Stimulated activated effector memory CD8-positive, alpha-beta T cell treated with anti-CD3 and anti-CD28 coated beads, Interleukin-12 subunit alpha, Interleukin-12 subunit beta, amount 100 ng/mL, for 72 hours (primary cell): Measurements from ENCODE around the gene ZNF146.
A peak's percentile ranks its signal among the peaks of the same experiment; 100 is the strongest.
"Not testable (repeated sequence)": the region's sequence is repeated elsewhere in the genome, so short reads cannot be mapped to it uniquely, and the experiment has no call there.

Experiments
- ATAC-seq: fragments of 150-1000 bp; cut with Tn5 transposase; 2 replicates; pipeline ENCODE4 v1.10.0; 2021
- DNase-seq, 2 donors: peaks; one replicate each; pipeline ENCODE4 v3.0.0; 2021 to 2022; ENCODE audit warnings: low spot score in 2 of 2
- H3K27ac Mint-ChIP-seq: one replicate; pipeline ENCODE4 v1.8.0; 2022; ENCODE audit warnings: mild to moderate bottlenecking, mixed read lengths
- H3K36me3 Mint-ChIP-seq: one replicate; pipeline ENCODE4 v1.8.0; 2022; ENCODE audit warnings: mild to moderate bottlenecking, mixed read lengths
- H3K4me1 Mint-ChIP-seq: one replicate; pipeline ENCODE4 v1.8.0; 2022; ENCODE audit warnings: mixed read lengths
- H3K4me3 Mint-ChIP-seq: one replicate; pipeline ENCODE4 v1.8.0; 2022; ENCODE audit warnings: mild to moderate bottlenecking, mixed read lengths
- H3K9me3 Mint-ChIP-seq: one replicate; pipeline ENCODE4 v1.8.0; 2022; ENCODE audit warnings: mixed read lengths

ZNF146 gene

GRCh38 chr19:36212895-36213294, 2.0 kb upstream of the ZNF146 start:
- Mint-ChIP-seq H3K9me3 (no peaks in the 10 kb centered on the region), H3K4me3 (no peak overlapping the region), H3K4me1 (peaks cover 8% of the 10 kb centered on the region), H3K27ac (peak overlapping the region; percentile 30), H3K36me3 (peaks cover 18% of the 10 kb centered on the region)
- ATAC-seq (no peak), DNase-seq (no peak)

DNA sequence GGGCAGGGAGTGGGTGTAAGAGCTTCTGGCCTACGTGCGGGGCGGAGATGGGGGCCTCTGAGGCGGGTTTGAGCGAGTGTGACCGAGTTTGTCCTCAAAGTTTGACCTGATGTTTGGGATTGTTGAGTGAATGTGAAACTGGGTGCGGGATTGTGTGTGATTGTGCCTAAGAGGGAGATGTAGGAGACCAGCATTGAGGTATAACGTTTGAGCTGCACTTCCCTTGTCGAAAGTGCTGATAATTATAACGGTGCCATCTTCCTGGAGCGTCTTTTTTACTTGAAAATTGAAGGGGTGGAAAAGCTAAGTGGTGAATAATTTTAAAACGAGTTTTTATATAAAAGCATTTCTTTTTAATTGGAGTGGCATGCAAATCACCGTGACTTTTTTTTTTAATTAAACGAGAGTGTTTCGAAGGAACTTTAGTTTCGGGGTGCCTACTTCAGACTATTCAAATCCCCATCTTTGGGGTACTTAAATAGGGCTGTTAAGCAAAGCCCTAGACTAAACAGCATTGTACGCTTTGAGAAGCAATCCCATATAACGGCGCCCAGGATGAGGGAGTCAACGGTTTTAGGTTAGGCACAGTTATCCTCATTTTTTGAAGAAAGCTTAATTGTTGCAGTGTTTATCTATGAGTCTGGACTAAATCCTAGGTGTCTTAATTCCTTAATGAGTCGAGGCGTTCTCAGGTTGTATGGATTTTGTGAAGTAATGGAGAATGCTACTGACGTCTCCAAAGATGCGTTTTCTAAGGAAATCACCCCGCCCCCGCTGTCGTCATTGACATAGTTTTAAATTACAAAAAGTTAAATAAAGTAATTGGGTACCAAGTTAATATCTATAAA, 594 bp downstream of the ZNF146 start:
- Mint-ChIP-seq H3K4me3 (no peak overlapping the region), H3K36me3 (peaks cover 44% of the 10 kb centered on the region), H3K4me1 (peaks cover 16% of the 10 kb centered on the region), H3K9me3 (no peaks in the 10 kb centered on the region), H3K27ac (no peak overlapping the region)
- no peak for ATAC-seq
- no peak for DNase-seq

DNA sequence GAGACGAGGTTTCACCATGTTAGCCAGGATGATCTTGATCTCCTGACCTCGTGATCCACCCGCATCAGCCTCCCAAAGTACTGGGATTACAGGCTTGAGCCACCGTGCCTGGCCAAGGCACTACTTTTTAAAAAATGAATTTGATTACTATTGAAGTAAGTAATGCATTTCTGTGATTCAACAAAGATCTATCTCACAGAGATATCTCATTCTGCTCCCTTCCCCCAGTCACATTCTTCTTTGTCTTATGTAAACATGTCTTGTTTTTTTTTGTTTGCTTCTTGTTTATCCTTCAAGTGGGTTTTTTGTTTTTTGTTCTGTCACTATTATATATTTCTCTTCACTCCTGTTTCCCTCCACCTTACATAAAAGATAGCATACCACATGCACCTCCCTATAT, 6.6 kb downstream of the ZNF146 start:
- peaks cover 3% of the 10 kb centered on the region for H3K9me3 Mint-ChIP-seq
- peaks cover 43% of the 10 kb centered on the region for H3K4me1 Mint-ChIP-seq
- H3K4me3 Mint-ChIP-seq: no peak overlapping the region
- peak overlapping the region; percentile 2 for H3K27ac Mint-ChIP-seq
- ATAC-seq (no peak), DNase-seq (no peak)
- H3K36me3 Mint-ChIP-seq: peaks cover 99% of the 10 kb centered on the region

DNA sequence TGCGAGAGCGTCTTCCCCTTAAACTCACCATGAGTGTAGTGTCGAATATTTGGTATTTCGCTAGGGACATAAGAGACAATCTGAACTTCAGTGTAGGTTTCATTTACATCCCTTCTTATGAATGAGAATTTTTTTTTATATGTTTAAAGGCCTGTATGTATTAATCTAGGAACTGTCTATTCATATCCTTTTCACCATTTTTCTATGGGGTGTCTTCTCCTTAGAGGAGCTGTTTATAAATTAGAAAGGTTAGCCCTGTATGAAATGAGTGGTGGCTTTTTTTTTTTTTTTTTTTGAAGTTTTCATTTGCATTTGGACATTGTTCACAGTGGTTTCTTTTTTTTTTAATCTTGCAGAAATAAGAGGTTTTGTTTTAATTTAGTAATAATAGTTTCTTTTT, 7.6 kb downstream of the ZNF146 start:
- ATAC-seq (no peak), DNase-seq (no peak)
- no peak overlapping the region for H3K27ac Mint-ChIP-seq
- H3K4me1 Mint-ChIP-seq: peaks cover 36% of the 10 kb centered on the region
- no peak overlapping the region for H3K4me3 Mint-ChIP-seq
- H3K9me3 Mint-ChIP-seq: peaks cover 3% of the 10 kb centered on the region
- peaks cover 100% of the 10 kb centered on the region for H3K36me3 Mint-ChIP-seq

DNA sequence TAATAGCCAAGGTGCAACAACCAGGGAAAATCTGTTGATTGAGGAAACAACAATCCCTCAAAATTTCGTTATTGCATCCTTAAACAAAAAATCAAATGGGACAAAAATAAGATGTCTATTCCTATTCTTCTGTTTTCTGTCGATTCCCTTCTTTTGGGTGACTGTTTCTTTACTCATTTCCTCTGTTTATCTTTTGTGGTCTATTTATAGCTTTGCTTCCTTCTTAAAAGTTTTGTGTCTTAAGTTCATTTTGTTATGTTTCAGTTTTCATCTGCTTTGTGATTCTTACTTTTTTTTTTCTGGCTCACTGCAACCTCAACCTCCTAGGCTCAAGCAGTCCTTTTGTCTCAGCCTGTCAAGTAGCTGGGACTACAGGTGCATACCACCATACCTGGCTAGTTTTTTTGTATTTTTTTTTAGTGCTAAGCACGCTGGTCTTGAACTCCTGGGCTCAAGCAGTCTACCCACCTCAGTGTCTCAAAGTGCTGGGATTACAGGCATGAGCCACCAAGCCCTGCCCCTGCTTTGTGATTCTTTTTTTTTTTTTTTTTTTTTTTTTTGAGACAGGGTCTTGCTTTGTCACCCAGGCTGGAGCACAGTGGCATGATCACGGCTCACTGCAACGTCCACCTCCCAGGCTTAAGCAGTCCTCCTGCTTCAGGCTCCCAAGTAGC, 10.4 kb downstream of the ZNF146 start:
- peak overlapping the region; percentile 14 for H3K4me3 Mint-ChIP-seq
- DNase-seq (no peak), ATAC-seq (peak; percentile 51)
- peaks cover 100% of the 10 kb centered on the region for H3K36me3 Mint-ChIP-seq
- H3K4me1 Mint-ChIP-seq: peaks cover 27% of the 10 kb centered on the region
- H3K9me3 Mint-ChIP-seq: peaks cover 11% of the 10 kb centered on the region
- peak overlapping the region; percentile 48 for H3K27ac Mint-ChIP-seq

DNA sequence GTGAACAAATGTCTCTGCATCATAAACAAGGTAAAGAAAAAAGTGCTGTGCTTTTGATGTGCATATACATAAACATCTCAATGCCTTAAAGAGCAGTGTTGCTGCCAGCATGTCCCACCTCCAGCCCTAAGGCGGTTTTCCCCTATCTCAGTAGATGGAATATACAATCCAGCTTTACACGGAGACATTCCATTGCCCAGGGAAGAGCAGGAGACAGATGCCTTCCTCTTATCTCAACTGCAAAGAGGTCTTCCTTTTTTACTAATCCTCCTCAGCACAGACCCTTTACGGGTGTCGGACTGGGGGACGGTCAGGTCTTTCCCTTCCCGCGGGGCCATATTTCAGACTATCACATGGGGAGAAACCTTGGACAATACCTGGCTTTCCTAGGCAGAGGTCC, 18.7 kb downstream of the ZNF146 start:
- not testable (repeated sequence) for H3K4me3 Mint-ChIP-seq, ATAC-seq, DNase-seq, H3K4me1 Mint-ChIP-seq
- Mint-ChIP-seq H3K36me3 (peaks cover 100% of the 10 kb centered on the region), H3K27ac (peak overlapping the region; percentile 30), H3K9me3 (peaks cover 31% of the 10 kb centered on the region)

GRCh38 chr19:36236304-36236945, 21.5 kb downstream of the ZNF146 start:
- H3K4me3 Mint-ChIP-seq: no peak overlapping the region
- peaks cover 32% of the 10 kb centered on the region for H3K9me3 Mint-ChIP-seq
- H3K36me3 Mint-ChIP-seq: peaks cover 82% of the 10 kb centered on the region
- H3K4me1 Mint-ChIP-seq: no peaks in the 10 kb centered on the region
- no peak overlapping the region for H3K27ac Mint-ChIP-seq
- DNase-seq: no peak
- ATAC-seq: no peak

- Mint-ChIP-seq H3K4me1 (no peaks in the 10 kb centered on the region), H3K36me3 (peaks cover 77% of the 10 kb centered on the region), H3K4me3 (no peak overlapping the region), H3K27ac (no peak overlapping the region), H3K9me3 (peaks cover 32% of the 10 kb centered on the region)
- ATAC-seq (no peak), DNase-seq (no peak)
Measured at GRCh38 chr19:36236946-36237310, 22.0 kb downstream of the ZNF146 start.

DNA sequence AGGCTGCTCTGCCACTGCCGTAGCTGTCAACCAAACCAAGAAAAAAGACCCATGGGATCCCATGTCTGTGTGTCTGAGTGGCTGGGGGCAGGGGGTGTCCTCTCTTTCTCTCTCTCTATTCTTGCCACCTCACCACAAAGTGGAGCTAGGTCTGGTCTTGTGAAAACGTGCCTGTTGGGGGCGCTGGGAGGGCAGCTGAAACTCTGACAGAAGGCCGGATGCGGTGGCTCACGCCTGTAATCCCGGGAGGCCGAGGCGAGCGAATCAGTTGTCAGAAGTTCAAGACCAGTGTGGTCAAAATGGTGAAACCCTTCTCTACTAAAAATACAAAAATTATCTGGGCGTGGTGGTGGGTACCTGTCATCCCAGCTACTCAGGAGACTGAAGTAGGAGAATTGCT, 29.2 kb downstream of the ZNF146 start:
- H3K36me3 Mint-ChIP-seq: peaks cover 7% of the 10 kb centered on the region
- H3K4me1 Mint-ChIP-seq: no peaks in the 10 kb centered on the region
- ATAC-seq (no peak), DNase-seq (no peak)
- H3K4me3 Mint-ChIP-seq: no peak overlapping the region
- H3K27ac Mint-ChIP-seq: no peak overlapping the region
- peaks cover 23% of the 10 kb centered on the region for H3K9me3 Mint-ChIP-seq

DNA sequence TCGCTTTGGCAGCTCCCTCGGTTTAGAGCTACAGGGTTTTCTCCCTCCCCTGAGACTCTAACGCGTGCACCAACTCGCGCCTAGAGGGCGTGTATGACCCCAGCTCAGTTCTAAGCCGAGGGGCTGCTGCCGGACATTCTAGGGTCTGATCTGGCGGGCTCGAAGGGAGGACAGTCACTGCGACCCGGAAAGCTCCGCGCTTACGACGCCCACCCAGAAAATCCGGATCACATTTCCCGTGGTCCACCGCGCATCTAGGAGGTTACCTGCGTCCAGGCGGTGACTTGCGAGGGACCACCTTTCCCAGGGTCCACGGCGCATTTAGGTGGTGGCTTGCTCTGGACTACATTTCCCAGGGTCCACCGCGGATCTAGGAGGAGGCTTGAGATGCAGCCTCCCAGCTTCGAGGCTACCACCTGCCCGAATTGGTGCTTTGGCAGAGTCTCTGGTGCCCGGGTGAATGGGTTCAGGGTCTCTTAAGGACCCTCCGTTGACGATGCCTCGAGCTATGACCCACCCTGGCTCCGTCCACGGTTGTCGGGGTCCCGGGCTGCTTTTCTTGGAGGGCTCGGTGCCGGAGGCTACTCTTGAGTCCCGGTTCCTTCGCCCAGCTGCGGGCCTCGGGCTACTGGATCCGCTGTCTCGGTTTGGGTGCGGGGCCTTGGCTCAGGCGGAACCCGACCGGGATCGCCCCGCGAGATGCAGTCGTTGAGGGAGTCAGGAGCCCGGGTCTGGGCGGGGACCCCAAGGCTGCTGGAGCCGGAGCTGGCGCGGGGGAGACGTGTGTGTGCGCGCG, 30.5 kb downstream of the ZNF146 start:
- no peak overlapping the region for H3K4me3 Mint-ChIP-seq

GRCh38 chr19:36246006-36246481, 31.1 kb downstream of the ZNF146 start:
- peaks cover 14% of the 10 kb centered on the region for H3K9me3 Mint-ChIP-seq
- no peaks in the 10 kb centered on the region for H3K36me3 Mint-ChIP-seq
- H3K27ac Mint-ChIP-seq: no peak overlapping the region
- no peak overlapping the region for H3K4me3 Mint-ChIP-seq
- ATAC-seq (no peak), DNase-seq (no peak)
- H3K4me1 Mint-ChIP-seq: no peaks in the 10 kb centered on the region

More for the DNA sequence above, 30.5 kb downstream of the ZNF146 start:
- Mint-ChIP-seq H3K4me1 (no peaks in the 10 kb centered on the region), H3K36me3 (no peaks in the 10 kb centered on the region), H3K27ac (no peak overlapping the region), H3K9me3 (peaks cover 14% of the 10 kb centered on the region)
- ATAC-seq (no peak), DNase-seq (no peak)

- Mint-ChIP-seq H3K4me1 (no peaks in the 10 kb centered on the region), H3K9me3 (peaks cover 12% of the 10 kb centered on the region), H3K27ac (no peak overlapping the region), H3K4me3 (no peak overlapping the region), H3K36me3 (peaks cover 5% of the 10 kb centered on the region)
- no peak for DNase-seq
- no peak for ATAC-seq
Measured at GRCh38 chr19:36252047-36252446, 37.1 kb downstream of the ZNF146 start.

- peaks cover 5% of the 10 kb centered on the region for H3K36me3 Mint-ChIP-seq
- H3K4me1 Mint-ChIP-seq: no peaks in the 10 kb centered on the region
- H3K4me3 Mint-ChIP-seq: no peak overlapping the region
- ATAC-seq (no peak), DNase-seq (no peak)
- no peak overlapping the region for H3K27ac Mint-ChIP-seq
- peaks cover 15% of the 10 kb centered on the region for H3K9me3 Mint-ChIP-seq
Measured at GRCh38 chr19:36254848-36255247, 39.9 kb downstream of the ZNF146 start.

- no peak for DNase-seq
- Mint-ChIP-seq H3K36me3 (peaks cover 5% of the 10 kb centered on the region), H3K27ac (no peak overlapping the region), H3K9me3 (peaks cover 15% of the 10 kb centered on the region), H3K4me3 (no peak overlapping the region), H3K4me1 (no peaks in the 10 kb centered on the region)
- no peak for ATAC-seq
Measured at GRCh38 chr19:36255316-36255715, 40.4 kb downstream of the ZNF146 start.

- no peaks in the 10 kb centered on the region for H3K4me1 Mint-ChIP-seq
- peaks cover 5% of the 10 kb centered on the region for H3K36me3 Mint-ChIP-seq
- H3K9me3 Mint-ChIP-seq: peaks cover 15% of the 10 kb centered on the region
- no peak for ATAC-seq
- no peak overlapping the region for H3K27ac Mint-ChIP-seq
- H3K4me3 Mint-ChIP-seq: no peak overlapping the region
- no peak for DNase-seq
Measured at GRCh38 chr19:36256064-36256463, 41.2 kb downstream of the ZNF146 start.
